Measurements from ENCODE around the gene ITPKB. TPM values are rescaled to one million over a fixed set of nuclear protein-coding genes. Genes with fewer than 3 reads are reported as not detected.

The ITPKB gene
- total and polyA plus RNA-seq, 2 experiments from 2014 or later = 0.31 to 5.2 TPM

GRCh38 chr1:226584164-226584563 is 154.9 kb downstream of the ITPKB start:
- TF ChIP-seq JUNB (IDR thresholded peaks at IDR 0.05; ENCODE audit: unreplicated experiment) (no peak), CREB1 (CRISPR knock-in tag; IDR thresholded peaks at IDR 0.05; ENCODE audit: low read depth) (no peak), EZH2phosphoT487 (IDR thresholded peaks at IDR 0.05; ENCODE audit: unreplicated experiment) (no peak), STAT1 (IDR thresholded peaks at IDR 0.05; ENCODE audit: unreplicated experiment) (no peak), NANOG (IDR thresholded peaks at IDR 0.05; ENCODE audit: borderline replicate concordance) (no peak), POLR2AphosphoS5 (IDR thresholded peaks at IDR 0.05; ENCODE audit: low read depth) (no peak), ZNF462 (CRISPR knock-in tag; IDR thresholded peaks at IDR 0.05) (no peak), ZNF331 (CRISPR knock-in tag; IDR thresholded peaks at IDR 0.05; ENCODE audit: low read depth) (no peak), CTCF (conservative IDR thresholded peaks at IDR 0.05; ENCODE audit: low read depth in 2 of 2) (no peak), EZH2 (IDR thresholded peaks at IDR 0.05; ENCODE audit: low read depth, unreplicated experiment) (no peak), ETS1 (IDR thresholded peaks at IDR 0.05) (no peak), ZNF114 (CRISPR knock-in tag; IDR thresholded peaks at IDR 0.05) (no peak), REST (IDR thresholded peaks at IDR 0.05; ENCODE audit: unreplicated experiment) (no peak)
- Histone ChIP-seq H3K79me2 (replicated peaks; ENCODE audit: insufficient read depth) (no peaks in the 10 kb centered on the region), H3K27ac (ENCODE audit: low read depth) (no peak overlapping the region), H3K4me3 (no peak overlapping the region), H3K4me1 (ENCODE audit: insufficient read depth) (no peaks in the 10 kb centered on the region), H3K4me2 (no peak overlapping the region), H3K36me3 (ENCODE audit: insufficient read depth) (no peaks in the 10 kb centered on the region), H3F3A (replicated peaks; ENCODE audit: low read depth) (no peaks in the 10 kb centered on the region), H3K9me2 (ENCODE audit: insufficient read depth) (no peaks in the 10 kb centered on the region), H2AFZ (no peak overlapping the region), H3K27me3 (ENCODE audit: insufficient read depth) (no peaks in the 10 kb centered on the region), H4K20me1 (replicated peaks; ENCODE audit: insufficient read depth) (no peaks in the 10 kb centered on the region)
- Mint-ChIP-seq H3K27me3 (ENCODE audit: insufficient read depth, low read depth, poor library complexity) (peaks cover 6% of the 10 kb centered on the region), H3K4me3 (no peak overlapping the region), H3K9me3 (no peaks in the 10 kb centered on the region), H3K36me3 (ENCODE audit: low read depth) (no peaks in the 10 kb centered on the region), H3K4me1 (no peaks in the 10 kb centered on the region), H3K27ac (no peak overlapping the region)
- DNase-seq (ENCODE audit: low spot score) = no peak
- ATAC-seq = no peak

All from GM23338 (cell line).